Pancreas (tissue), 10 donors: Measurements from ENCODE around the gene SOCS3. TPM values are rescaled to one million over a fixed set of nuclear protein-coding genes. Genes with fewer than 3 reads are reported as not detected.
A peak's percentile ranks its signal among the peaks of the same experiment; 100 is the strongest.

Source experiments
- ATAC-seq, 4 donors: fragments of 200-7000 bp; cut with Tn5 transposase; one replicate each; pipeline versions ENCODE4 v1.8.0 to v1.9.1; 2020; ENCODE audit warnings: mild to moderate bottlenecking in 4 of 4, moderate library complexity in 4 of 4
- DNase-seq, 6 donors: peaks; one replicate each; pipeline ENCODE4 v3.0.0-alpha.2; 2020
- FAIRE-seq: peaks from 2 replicates; lab custom pipeline; 2012; peaks lifted over from hg19 to GRCh38; lab: Jason Lieb, UNC
- H3K27ac ChIP-seq, 4 donors: fragments of 200-600 bp; sonication (generic); 1 replicate in 3 of 4; 2 replicates in 1 of 4; pipeline versions ENCODE4 v1.5.0 to v1.8.0; 2020
- H3K27me3 ChIP-seq, 4 donors: fragments of 200-600 bp; one replicate each; pipeline ENCODE4 v1.8.0; 2021
- H3K36me3 ChIP-seq, 3 donors: fragments of 200-600 bp; sonication (generic) in 1 of 3; one replicate each; pipeline versions ENCODE4 v1.5.0 to v1.8.0; 2020 to 2021
- H3K4me1 ChIP-seq, 3 donors: fragments of 200-600 bp; one replicate each; pipeline ENCODE4 v1.8.0; 2021
- H3K4me3 ChIP-seq, 4 donors: fragments of 200-600 bp; sonication (generic) in 2 of 4; one replicate each; pipeline versions ENCODE4 v1.5.0 to v1.8.0; 2020 to 2021
- H3K9me3 ChIP-seq, 4 donors: fragments of 200-600 bp; one replicate each; pipeline ENCODE4 v1.8.0; 2021
- CTCF ChIP-seq, 4 donors: fragments of 200-600 bp; sonication (generic) in 3 of 4; IDR thresholded peaks; one replicate each; pipeline versions ENCODE4 v1.5.0 to v1.8.0; 2021; ENCODE audit warnings: antibody characterized with exemption in 4 of 4
- WGBS, 2 donors: extraction: QIAGEN DNeasy Blood & Tissue Kit; methylation state at CpG; one replicate each; pipeline ENCODE4 v1.1.7; 2013; 5-methylcytosine and 5-hydroxymethylcytosine counted together
- intact Hi-C, 3 donors: fragments of 100-400 bp; cut with DNase I; formaldehyde crosslinking; loops; one replicate each; pipeline versions ENCODE4 v1.11.1 to v1.14.2; 2022
- polyA plus RNA-seq, 2 donors: library from polyadenylated mRNA; stranded (reverse); fragments of 200-250 nt; gene quantifications; one replicate each; pipeline ENCODE4 v1.2.3, GENCODE V29; 2013
- total RNA-seq, 6 donors: library from RNA; stranded (reverse); fragmentation: NEBNext Ultra II Directional in 4 of 6; extraction: Animal tissue kit (Norgen Biotek cat#: 25700) in 4 of 6; gene quantifications; one replicate each; pipeline versions ENCODE4 v1.2.1 to v1.2.4, GENCODE V29; 2021 to 2023
- donor health status: healthy with polysubstance abuse.
- donor health status: DM: no; HTN: no; CAD: no; lungs with moderate emphysema.
- donor health status: DM: no; HTN: no; CAD: no.
- donor health status: control.
- donor health status: control.
- donor health status: Bipolar disorder and iron deficiency.
- donor health status: DM: yes; HTN: yes; CAD: no.
- donor health status: DM: no; HTN: no; CAD: no.
- donor health status: DM: no; HTN: no; CAD: no.
- donor health status: DM: yes; HTN: yes; CAD: no.

The SOCS3 gene
- total and polyA plus RNA-seq, 8 donors: 5.7 to 53.3 (median 22.8) TPM

DNA sequence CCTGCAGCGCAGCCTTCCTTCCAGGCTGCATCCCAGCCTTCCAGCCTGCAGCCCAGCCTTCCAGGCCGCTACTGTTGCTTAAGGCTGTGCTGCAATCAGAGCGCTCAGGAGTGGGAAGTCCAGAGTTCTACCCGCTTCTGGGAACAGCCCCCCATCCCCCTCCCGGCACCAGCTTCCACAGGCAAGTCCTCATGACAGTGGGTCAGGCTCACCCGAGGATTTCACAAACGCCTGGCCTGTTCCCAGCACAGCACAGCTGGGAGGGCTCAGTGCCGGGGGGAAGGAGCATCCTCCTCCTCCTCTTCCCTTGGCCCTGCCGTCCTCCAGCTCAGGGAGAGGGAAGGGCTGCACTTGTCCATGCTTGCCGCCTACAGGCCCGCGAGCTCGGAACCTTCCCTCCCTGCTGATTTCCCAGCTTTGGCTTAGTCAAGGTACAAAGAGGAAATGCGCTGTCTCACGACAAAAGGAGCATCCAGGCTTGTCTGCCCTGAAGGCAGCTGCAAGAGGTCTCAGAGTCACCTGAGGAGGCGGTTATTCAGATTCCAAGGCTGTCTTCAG lies 8.3 kb downstream of the SOCS3 start:
- Histone ChIP-seq H3K27me3 (no peaks in the 10 kb centered on the region), H3K9me3 (no peaks in the 10 kb centered on the region), H3K4me1 (peaks cover 5 to 50% (median 18%) of the 10 kb centered on the region in 3 donors), H3K36me3 (no peaks in the 10 kb centered on the region), H3K27ac (peak overlapping the region in 3 of 4 donors; percentile 46 to 81 (median 79)), H3K4me3 (no peak overlapping the region)
- ATAC-seq (peak; percentile 7 to 56 (median 36)), FAIRE-seq (no peak), DNase-seq (peak; percentile 72 to 88 (median 72))
- TF ChIP-seq CTCF (IDR thresholded peaks at IDR 0.05): no peak
- 69 to 74% methylated on average over 14 to 16 of the region's 16 CpGs for WGBS, 2 donors
- intact Hi-C loops: no loop called here

GRCh38 chr17:78349891-78350642 lies 9.8 kb downstream of the SOCS3 start:
- H3K4me3 ChIP-seq: no peak overlapping the region
- no peaks in the 10 kb centered on the region for H3K36me3 ChIP-seq
- DNase-seq (no peak), FAIRE-seq (no peak), ATAC-seq (no peak)
- no peaks in the 10 kb centered on the region for H3K9me3 ChIP-seq
- no peaks in the 10 kb centered on the region for H3K27me3 ChIP-seq
- intact Hi-C loops: no loop called here
- no peak for TF ChIP-seq CTCF (IDR thresholded peaks at IDR 0.05)
- 75 to 79% methylated on average over 4 of the region's 4 CpGs for WGBS, 2 donors
- H3K4me1 ChIP-seq: peaks cover 5 to 54% (median 30%) of the 10 kb centered on the region in 3 donors
- H3K27ac ChIP-seq: no peak overlapping the region

DNA sequence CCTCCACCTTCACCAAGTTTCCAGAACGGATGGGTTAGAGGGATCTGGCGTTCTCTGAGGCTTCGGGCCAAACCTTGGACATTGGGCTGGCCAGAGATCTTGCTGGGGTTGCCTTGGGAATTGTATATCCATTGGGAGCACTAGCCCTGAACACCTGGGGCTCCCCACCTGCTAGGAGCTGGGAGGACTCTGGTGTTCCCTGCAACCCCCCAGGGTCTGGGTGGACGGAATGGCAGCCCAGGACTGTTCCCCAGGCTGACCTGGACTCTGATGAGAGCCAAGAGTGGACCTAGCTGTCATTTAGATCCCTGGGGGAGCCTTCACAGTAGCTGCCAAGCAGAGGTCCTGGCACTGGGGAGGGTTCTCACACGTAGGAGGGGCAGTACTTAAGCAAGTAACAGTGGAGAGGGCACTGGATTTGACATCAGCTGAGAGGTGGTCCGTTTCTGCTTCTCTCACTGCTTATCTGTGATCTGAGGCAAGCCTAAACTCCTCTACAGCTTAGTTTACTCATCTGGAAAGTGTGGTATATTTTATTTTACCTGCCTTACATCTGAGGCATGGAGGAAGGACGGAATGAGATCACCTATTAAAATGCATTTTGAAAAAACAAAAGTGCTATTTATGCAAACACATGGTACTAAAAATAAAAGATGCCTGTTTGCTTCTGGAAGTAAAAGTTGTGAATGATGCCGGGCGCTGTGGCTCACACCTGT lies 11.7 kb downstream of the SOCS3 start:
- H3K36me3 ChIP-seq: no peaks in the 10 kb centered on the region
- peak in 1 of 6 donors; percentile 47 for DNase-seq
- H3K4me3 ChIP-seq: no peak overlapping the region
- ATAC-seq: no peak
- H3K9me3 ChIP-seq: no peaks in the 10 kb centered on the region
- peak overlapping the region in 1 of 4 donors; percentile 15 for H3K27ac ChIP-seq
- TF ChIP-seq CTCF (IDR thresholded peaks at IDR 0.05): no peak
- peaks cover 5 to 56% (median 29%) of the 10 kb centered on the region in 3 donors for H3K4me1 ChIP-seq
- no peak for FAIRE-seq
- 70 to 76% methylated on average over 9 of the region's 9 CpGs for WGBS, 2 donors
- intact Hi-C loops: no loop called here
- H3K27me3 ChIP-seq: no peaks in the 10 kb centered on the region

DNA sequence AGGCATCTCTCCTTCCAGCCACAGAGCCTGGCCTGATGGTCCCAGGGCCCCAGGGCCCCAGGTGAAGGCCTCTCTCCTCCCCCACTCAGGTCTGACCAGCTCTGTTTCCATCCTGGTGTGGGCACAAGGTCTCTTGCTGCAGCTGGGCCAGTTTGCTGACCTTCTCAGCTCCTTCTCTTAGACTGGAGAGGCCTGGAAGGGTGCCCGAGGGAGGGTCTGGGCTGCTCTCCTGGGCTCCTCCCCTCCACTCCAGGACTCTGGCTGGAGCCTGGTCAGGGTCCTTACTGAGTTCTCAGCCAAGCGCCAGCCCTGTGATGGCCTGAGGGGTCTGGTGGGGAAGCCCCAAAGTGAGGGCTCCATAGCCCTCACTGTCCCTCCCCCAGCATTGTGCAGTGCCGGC lies 12.4 kb downstream of the SOCS3 start:
- H3K9me3 ChIP-seq: no peaks in the 10 kb centered on the region
- H3K4me3 ChIP-seq: no peak overlapping the region
- peak; percentile 11 to 73 (median 56) for ATAC-seq
- TF ChIP-seq CTCF (IDR thresholded peaks at IDR 0.05): no peak
- H3K27ac ChIP-seq: peak overlapping the region in 1 of 4 donors; percentile 15
- peaks cover 10 to 62% (median 28%) of the 10 kb centered on the region in 3 donors for H3K4me1 ChIP-seq
- FAIRE-seq: no peak
- 53% methylated on average over 3 of the region's 3 CpGs for WGBS, 2 donors
- H3K36me3 ChIP-seq: no peaks in the 10 kb centered on the region
- intact Hi-C loops: no loop called here
- no peaks in the 10 kb centered on the region for H3K27me3 ChIP-seq
- peak; percentile 70 to 91 (median 82) for DNase-seq
